GM06990 (cell line): ENCODE results near the gene SMAP2.

Experiments
- DNase-seq: peaks from one replicate; pipeline ENCODE4 v3.0.0-alpha.2; 2011; ENCODE audit not compliant: insufficient read length; ENCODE audit errors: extremely low read depth
- H3K27me3 ChIP-seq: replicated peaks from 2 replicates; pipeline ENCODE4 v1.6.0; 2011; ENCODE audit warnings: low read length; ENCODE audit not compliant: control insufficient read depth, insufficient read depth
- H3K36me3 ChIP-seq: 2 replicates; pipeline ENCODE4 v1.5.1; 2011; ENCODE audit warnings: low read length; ENCODE audit not compliant: control insufficient read depth, insufficient read depth
- H3K4me3 ChIP-seq: replicated peaks from 2 replicates; pipeline ENCODE4 v1.5.1; 2011; ENCODE audit warnings: low read depth, mild to moderate bottlenecking, control low read depth, low read length
- TF ChIP-seq, protein P1 (sequence below): IDR thresholded peaks from 2 replicates; pipeline ENCODE4 v1.5.1; 2011; ENCODE audit warnings: low read length, control low read depth, mild to moderate bottlenecking, inconsistent platforms; ENCODE audit not compliant: insufficient read depth, poor library complexity, severe bottlenecking

Gene SMAP2

DNA sequence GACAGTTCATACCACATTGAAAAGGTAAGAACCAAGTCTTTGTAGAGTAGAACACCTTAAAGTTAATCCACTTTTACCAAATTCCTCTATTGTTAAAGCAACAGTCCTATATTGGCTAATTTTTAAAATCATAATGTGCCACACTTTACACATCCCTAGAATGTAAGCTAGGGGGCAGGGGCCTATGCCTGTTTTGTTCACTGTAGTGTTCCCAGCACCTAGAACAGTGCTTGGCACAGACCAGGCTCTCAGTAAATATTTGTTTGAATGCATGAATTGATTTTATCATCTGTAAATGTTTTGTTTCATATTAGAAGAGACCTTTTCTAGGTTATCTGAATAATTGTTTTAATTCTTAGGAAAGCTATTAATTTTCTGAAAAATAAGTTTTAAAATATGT, 9.1 kb downstream of the SMAP2 start:
- Histone ChIP-seq H3K27me3 (no peaks in the 10 kb centered on the region), H3K4me3 (no peak overlapping the region; the same call in 1 of the 2 replicates), H3K36me3 (no peaks in the 10 kb centered on the region; the same call in 1 of the 2 replicates)
- DNase-seq = no peak
- TF ChIP-seq, protein P1, sequence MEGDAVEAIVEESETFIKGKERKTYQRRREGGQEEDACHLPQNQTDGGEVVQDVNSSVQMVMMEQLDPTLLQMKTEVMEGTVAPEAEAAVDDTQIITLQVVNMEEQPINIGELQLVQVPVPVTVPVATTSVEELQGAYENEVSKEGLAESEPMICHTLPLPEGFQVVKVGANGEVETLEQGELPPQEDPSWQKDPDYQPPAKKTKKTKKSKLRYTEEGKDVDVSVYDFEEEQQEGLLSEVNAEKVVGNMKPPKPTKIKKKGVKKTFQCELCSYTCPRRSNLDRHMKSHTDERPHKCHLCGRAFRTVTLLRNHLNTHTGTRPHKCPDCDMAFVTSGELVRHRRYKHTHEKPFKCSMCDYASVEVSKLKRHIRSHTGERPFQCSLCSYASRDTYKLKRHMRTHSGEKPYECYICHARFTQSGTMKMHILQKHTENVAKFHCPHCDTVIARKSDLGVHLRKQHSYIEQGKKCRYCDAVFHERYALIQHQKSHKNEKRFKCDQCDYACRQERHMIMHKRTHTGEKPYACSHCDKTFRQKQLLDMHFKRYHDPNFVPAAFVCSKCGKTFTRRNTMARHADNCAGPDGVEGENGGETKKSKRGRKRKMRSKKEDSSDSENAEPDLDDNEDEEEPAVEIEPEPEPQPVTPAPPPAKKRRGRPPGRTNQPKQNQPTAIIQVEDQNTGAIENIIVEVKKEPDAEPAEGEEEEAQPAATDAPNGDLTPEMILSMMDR = no peak

DNA sequence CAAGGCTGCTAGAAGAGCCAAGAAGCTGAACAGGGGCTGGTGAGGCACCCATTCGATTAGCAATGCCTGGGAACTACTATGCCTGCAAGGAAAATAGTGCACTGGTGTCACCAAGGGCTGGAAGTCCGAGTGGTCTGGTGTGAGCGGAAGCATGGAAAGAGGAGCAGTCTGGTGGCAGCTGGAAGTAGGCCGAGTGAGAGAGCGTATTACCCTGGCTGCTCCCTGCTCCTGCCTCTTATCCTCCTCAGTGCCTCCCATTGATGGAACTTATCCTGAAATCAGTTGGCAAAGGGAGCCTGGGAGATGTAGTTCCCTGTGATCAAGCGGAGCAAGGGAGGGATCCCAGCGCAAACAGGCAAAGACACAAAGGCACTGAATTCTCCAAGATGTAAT, 9.6 kb downstream of the SMAP2 start:
- DNase-seq = no peak
- Histone ChIP-seq H3K4me3 (peak overlapping the region; percentile 54), H3K36me3 (no peaks in the 10 kb centered on the region; the same call in 1 of the 2 replicates), H3K27me3 (no peaks in the 10 kb centered on the region)
- TF ChIP-seq, protein P1 = no peak

DNA sequence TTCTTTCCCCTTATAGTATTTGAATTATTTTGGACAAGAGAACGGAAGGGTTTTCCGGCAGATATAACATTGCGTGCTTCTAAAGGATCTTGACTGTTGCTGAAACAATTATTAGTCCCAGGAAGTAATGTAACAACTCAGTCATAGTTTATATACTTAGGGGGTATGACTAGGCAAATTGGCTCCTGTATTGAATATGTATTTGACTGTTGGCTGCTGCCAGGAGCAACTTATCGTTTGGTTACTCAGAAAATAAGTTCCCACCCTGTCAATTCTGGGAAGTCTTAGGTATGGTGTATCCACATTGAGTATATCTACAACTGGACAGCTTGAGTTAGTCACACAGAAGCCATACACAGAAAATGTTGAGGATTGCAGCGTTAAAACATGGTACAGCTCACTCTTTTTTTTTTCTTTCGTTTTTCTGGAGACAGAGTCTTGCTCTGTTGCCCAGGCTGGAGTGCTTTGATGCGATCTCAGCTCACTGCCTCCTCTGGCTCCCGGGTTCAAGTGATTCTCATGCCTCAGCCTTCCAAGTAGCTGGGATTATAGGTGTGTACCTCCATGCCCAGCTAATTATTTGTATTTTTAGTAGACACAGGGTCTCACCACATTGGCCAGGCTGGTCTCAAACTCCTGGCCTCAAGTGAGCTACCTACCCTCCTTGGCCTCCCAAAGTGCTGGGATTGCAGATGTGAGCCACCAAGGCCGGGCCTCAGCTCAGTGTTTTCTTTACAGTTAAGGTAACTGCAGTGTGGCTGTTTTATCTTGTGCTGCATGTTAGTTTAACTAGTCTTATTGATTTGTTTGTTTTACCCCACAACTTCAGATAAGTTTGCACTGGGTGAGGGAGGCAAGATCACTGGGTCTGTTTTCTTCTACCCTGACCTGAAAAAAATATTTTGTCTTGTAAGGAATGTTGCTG, 10.2 kb downstream of the SMAP2 start:
- TF ChIP-seq, protein P1 = no peak

GRCh38 chr1:40384413-40384762, 10.9 kb downstream of the SMAP2 start:
- TF ChIP-seq, protein P1 = no peak
- peaks cover 1% of the 10 kb centered on the region for H3K36me3 ChIP-seq
- H3K27me3 ChIP-seq = no peaks in the 10 kb centered on the region
- no peak for DNase-seq
- peak overlapping the region; percentile 27; the same call in 1 of the 2 replicates for H3K4me3 ChIP-seq

More for the DNA sequence above, 10.2 kb downstream of the SMAP2 start:
- H3K27me3 ChIP-seq = no peaks in the 10 kb centered on the region
- no peak for DNase-seq
- peaks cover 1% of the 10 kb centered on the region for H3K36me3 ChIP-seq
- H3K4me3 ChIP-seq = peak overlapping the region; percentile 54

DNA sequence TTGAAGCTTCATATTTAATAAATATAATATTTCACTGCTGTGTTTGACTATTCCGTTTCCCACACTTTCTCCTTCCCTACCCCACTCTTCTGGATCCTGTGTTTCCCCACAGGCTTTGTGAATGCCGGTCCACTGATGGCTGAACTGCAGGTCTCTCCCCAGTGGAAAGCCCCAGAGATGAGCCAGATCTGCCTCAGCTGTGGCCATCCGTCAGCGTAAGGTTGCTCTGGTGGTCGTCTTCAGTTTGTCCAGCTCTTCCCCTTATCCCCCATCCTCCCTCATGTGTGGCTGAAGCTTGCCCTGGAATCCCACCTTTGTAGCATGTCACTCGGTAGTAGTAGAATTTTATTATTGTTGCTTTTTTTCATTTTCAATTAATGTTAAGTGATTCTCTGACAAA, 11.4 kb downstream of the SMAP2 start:
- no peak for DNase-seq
- TF ChIP-seq, protein P1 = no peak
- Histone ChIP-seq H3K27me3 (no peaks in the 10 kb centered on the region), H3K36me3 (peaks cover 1% of the 10 kb centered on the region), H3K4me3 (peak overlapping the region; percentile 27)
